Measurements from ENCODE around the gene ADARB2. TPM values are rescaled to one million over a fixed set of nuclear protein-coding genes. Genes with fewer than 3 reads are reported as not detected.

ADARB2 gene
- total and polyA plus RNA-seq, 2 donors (not counting 1 experiment from before 2014, with no cell fraction given) = not detected

- no peak overlapping the region for H3K4me3 ChIP-seq (replicated peaks in 1 of 4; ENCODE audit: control extremely low read depth in 1 of 4, insufficient read depth in 1 of 4, low read depth in 3 of 4, low read length in 4 of 4)
- no peaks in the 10 kb centered on the region for H3K27me3 ChIP-seq (ENCODE audit: control insufficient read depth, insufficient read depth, low read length)
- H3K27ac ChIP-seq (ENCODE audit: insufficient read depth, low read length) = no peak overlapping the region
- no peaks in the 10 kb centered on the region for H3K9me3 ChIP-seq (ENCODE audit: control insufficient read depth, insufficient read depth, low read depth, low read length)
- no peak overlapping the region for H3K9ac ChIP-seq (ENCODE audit: insufficient read depth, low read length)
- no peaks in the 10 kb centered on the region for H4K20me1 ChIP-seq (ENCODE audit: control insufficient read depth, extremely low read depth, insufficient read depth, low read length)
- no peaks in the 10 kb centered on the region for H3K4me1 ChIP-seq (ENCODE audit: control insufficient read depth, extremely low read depth, insufficient read depth, low read length)
- no peaks in the 10 kb centered on the region for H3K79me2 ChIP-seq (ENCODE audit: control insufficient read depth, insufficient read depth, low read length)
- no peak overlapping the region for H2AFZ ChIP-seq (ENCODE audit: low read length)
- TF ChIP-seq EZH2 (IDR thresholded peaks at IDR 0.05; ENCODE audit: low read length, missing control alignments) = no peak
- TF ChIP-seq, protein P1, sequence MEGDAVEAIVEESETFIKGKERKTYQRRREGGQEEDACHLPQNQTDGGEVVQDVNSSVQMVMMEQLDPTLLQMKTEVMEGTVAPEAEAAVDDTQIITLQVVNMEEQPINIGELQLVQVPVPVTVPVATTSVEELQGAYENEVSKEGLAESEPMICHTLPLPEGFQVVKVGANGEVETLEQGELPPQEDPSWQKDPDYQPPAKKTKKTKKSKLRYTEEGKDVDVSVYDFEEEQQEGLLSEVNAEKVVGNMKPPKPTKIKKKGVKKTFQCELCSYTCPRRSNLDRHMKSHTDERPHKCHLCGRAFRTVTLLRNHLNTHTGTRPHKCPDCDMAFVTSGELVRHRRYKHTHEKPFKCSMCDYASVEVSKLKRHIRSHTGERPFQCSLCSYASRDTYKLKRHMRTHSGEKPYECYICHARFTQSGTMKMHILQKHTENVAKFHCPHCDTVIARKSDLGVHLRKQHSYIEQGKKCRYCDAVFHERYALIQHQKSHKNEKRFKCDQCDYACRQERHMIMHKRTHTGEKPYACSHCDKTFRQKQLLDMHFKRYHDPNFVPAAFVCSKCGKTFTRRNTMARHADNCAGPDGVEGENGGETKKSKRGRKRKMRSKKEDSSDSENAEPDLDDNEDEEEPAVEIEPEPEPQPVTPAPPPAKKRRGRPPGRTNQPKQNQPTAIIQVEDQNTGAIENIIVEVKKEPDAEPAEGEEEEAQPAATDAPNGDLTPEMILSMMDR (conservative IDR thresholded peaks at IDR 0.05 in 1 of 2, IDR thresholded peaks at IDR 0.05 in 1 of 2; ENCODE audit: low read depth in 1 of 2, low read length in 2 of 2) = no peak
- H3K36me3 ChIP-seq (ENCODE audit: control insufficient read depth, insufficient read depth, low read length) = no peaks in the 10 kb centered on the region
- DNase-seq (ENCODE audit: low read depth in 2 of 2) = no peak
- no peak overlapping the region for H3K4me2 ChIP-seq (ENCODE audit: extremely low read depth, insufficient read depth, low read length)
Observed at GRCh38 chr10:1292611-1293031, 444.7 kb downstream of the ADARB2 start.

DNA sequence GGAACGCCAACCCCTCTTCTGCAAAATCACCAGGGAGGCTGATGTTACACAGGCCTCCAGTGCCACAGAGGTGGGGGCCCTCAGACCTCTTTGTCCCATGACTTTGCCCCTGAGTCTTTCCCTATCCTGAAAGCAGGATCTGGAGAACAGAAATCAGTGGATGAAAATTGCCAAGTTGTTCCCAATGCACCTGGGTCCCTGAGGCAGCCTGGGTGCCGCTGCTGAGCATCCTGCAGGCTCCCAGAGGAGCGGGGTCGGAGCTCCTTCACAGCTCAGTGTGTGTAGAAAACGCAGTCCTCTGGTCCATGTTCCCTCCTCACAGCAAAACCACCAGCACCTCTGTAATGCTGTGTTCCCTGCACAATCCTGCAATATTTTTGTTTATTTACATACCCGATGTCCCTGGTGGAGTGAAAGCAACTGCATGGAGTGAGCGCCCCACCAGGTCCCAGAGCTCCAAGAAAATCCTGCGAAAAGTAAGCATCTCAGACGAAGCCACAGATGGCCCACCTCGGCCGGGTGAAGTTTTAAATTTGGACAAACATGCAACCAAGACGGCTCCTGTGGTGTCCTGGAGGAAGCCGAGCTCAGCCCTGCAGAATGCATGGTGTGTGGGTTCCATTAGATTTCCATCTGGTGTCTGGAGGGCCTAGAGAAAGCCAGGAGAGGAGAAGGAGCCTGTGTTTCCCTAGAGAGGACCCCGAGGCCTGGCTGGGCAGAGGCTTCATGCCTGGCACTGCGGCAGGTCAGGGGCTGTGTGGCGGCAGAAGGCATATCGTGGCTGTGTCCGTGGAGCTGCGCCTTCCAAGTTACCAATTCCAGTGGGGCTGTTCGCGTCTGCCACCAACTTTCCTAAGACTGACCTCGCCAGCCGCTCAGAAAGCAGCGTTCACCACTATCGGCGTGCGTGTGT, 445.9 kb downstream of the ADARB2 start:
- DNase-seq (ENCODE audit: low read depth in 2 of 2) = no peak
- H3K9me3 ChIP-seq (ENCODE audit: control insufficient read depth, insufficient read depth, low read depth, low read length) = no peaks in the 10 kb centered on the region
- no peaks in the 10 kb centered on the region for H3K79me2 ChIP-seq (ENCODE audit: control insufficient read depth, insufficient read depth, low read length)
- TF ChIP-seq, protein P1 (conservative IDR thresholded peaks at IDR 0.05 in 1 of 2, IDR thresholded peaks at IDR 0.05 in 1 of 2; ENCODE audit: low read depth in 1 of 2, low read length in 2 of 2) = no peak
- TF ChIP-seq EZH2 (IDR thresholded peaks at IDR 0.05; ENCODE audit: low read length, missing control alignments) = no peak
- no peaks in the 10 kb centered on the region for H3K27me3 ChIP-seq (ENCODE audit: control insufficient read depth, insufficient read depth, low read length)
- no peak overlapping the region for H3K27ac ChIP-seq (ENCODE audit: insufficient read depth, low read length)
- H3K4me1 ChIP-seq (ENCODE audit: control insufficient read depth, extremely low read depth, insufficient read depth, low read length) = no peaks in the 10 kb centered on the region
- no peaks in the 10 kb centered on the region for H4K20me1 ChIP-seq (ENCODE audit: control insufficient read depth, extremely low read depth, insufficient read depth, low read length)
- H3K4me3 ChIP-seq (replicated peaks in 1 of 4; ENCODE audit: control extremely low read depth in 1 of 4, insufficient read depth in 1 of 4, low read depth in 3 of 4, low read length in 4 of 4) = no peak overlapping the region
- H3K4me2 ChIP-seq (ENCODE audit: extremely low read depth, insufficient read depth, low read length) = no peak overlapping the region
- no peak overlapping the region for H2AFZ ChIP-seq (ENCODE audit: low read length)
- no peak overlapping the region for H3K9ac ChIP-seq (ENCODE audit: insufficient read depth, low read length)
- no peaks in the 10 kb centered on the region for H3K36me3 ChIP-seq (ENCODE audit: control insufficient read depth, insufficient read depth, low read length)

DNA sequence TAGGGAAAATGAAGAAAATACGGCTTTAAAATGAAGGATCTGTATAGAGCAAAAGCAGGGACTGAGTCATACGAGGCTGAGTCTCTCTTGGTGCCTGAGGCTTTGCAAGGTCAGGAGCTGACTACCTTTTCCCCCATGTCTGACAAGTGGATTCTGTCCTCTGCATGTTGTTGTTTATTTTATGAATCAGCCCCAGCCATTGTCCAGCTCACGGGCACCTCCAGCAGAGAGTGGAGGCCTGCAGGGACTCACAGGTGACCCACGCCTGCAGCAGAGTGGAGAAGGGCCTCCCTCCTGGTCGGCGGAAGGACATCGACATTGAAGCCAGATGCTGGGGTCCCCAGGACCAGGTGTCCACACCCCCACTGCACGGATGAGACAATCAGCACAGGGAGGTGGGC, 447.3 kb downstream of the ADARB2 start:
- no peaks in the 10 kb centered on the region for H3K36me3 ChIP-seq (ENCODE audit: control insufficient read depth, insufficient read depth, low read length)
- no peaks in the 10 kb centered on the region for H4K20me1 ChIP-seq (ENCODE audit: control insufficient read depth, extremely low read depth, insufficient read depth, low read length)
- no peak overlapping the region for H3K27ac ChIP-seq (ENCODE audit: insufficient read depth, low read length)
- no peaks in the 10 kb centered on the region for H3K4me1 ChIP-seq (ENCODE audit: control insufficient read depth, extremely low read depth, insufficient read depth, low read length)
- DNase-seq (ENCODE audit: low read depth in 2 of 2) = no peak
- H3K27me3 ChIP-seq (ENCODE audit: control insufficient read depth, insufficient read depth, low read length) = no peaks in the 10 kb centered on the region
- no peak overlapping the region for H2AFZ ChIP-seq (ENCODE audit: low read length)
- TF ChIP-seq EZH2 (IDR thresholded peaks at IDR 0.05; ENCODE audit: low read length, missing control alignments) = no peak
- TF ChIP-seq, protein P1 (conservative IDR thresholded peaks at IDR 0.05 in 1 of 2, IDR thresholded peaks at IDR 0.05 in 1 of 2; ENCODE audit: low read depth in 1 of 2, low read length in 2 of 2) = no peak
- no peak overlapping the region for H3K9ac ChIP-seq (ENCODE audit: insufficient read depth, low read length)
- no peaks in the 10 kb centered on the region for H3K79me2 ChIP-seq (ENCODE audit: control insufficient read depth, insufficient read depth, low read length)
- no peaks in the 10 kb centered on the region for H3K9me3 ChIP-seq (ENCODE audit: control insufficient read depth, insufficient read depth, low read depth, low read length)
- no peak overlapping the region for H3K4me3 ChIP-seq (replicated peaks in 1 of 4; ENCODE audit: control extremely low read depth in 1 of 4, insufficient read depth in 1 of 4, low read depth in 3 of 4, low read length in 4 of 4)
- H3K4me2 ChIP-seq (ENCODE audit: extremely low read depth, insufficient read depth, low read length) = no peak overlapping the region
